ENCODE results near the gene SETDB2. TPM values are rescaled to one million over a fixed set of nuclear protein-coding genes. Genes with fewer than 3 reads are reported as not detected.

SETDB2 gene
- total RNA-seq, 1 experiment from 2014 or later: 5.2 TPM

GRCh38 chr13:49421391-49421790 lies 22.7 kb upstream of the SETDB2 start:
- H3K4me3 ChIP-seq (replicated peaks in 1 of 2; ENCODE audit: low read depth in 1 of 2, low read length in 2 of 2): no peak overlapping the region
- H3K9me2 ChIP-seq (ENCODE audit: insufficient read depth): no peaks in the 10 kb centered on the region
- no TSS peak for BruUV-seq (replicated peaks)
- no peaks in the 10 kb centered on the region for H3K79me2 ChIP-seq (ENCODE audit: insufficient read depth, low read length)
- H3K36me3 ChIP-seq (ENCODE audit: control insufficient read depth in 1 of 2, insufficient read depth in 2 of 2, low read length in 2 of 2): no peaks in the 10 kb centered on the region
- ChIA-PET RAD21 (ENCODE audit: low non-redundant PET in 1 of 2, low total read pairs in 2 of 2, uncharacterized antibody in 2 of 2, unreplicated experiment in 2 of 2) (no interaction called here), CTCF (interaction anchor here (1.1 kb wide), 1 partner anchor 185 kb away, joined by 3 read pairs; no protein-coding TSS in a partner anchor), POLR2A (no interaction called here)
- intact Hi-C loops (cut with micrococcal nuclease): loop anchor here (2.0 kb wide), 1 partner anchor 185 kb away; no protein-coding TSS in a partner anchor
- peak; percentile 93 for ATAC-seq
- H3K27me3 ChIP-seq (ENCODE audit: insufficient read depth, low read length): no peaks in the 10 kb centered on the region
- H3K27ac ChIP-seq (ENCODE audit: low read depth, low read length): no peak overlapping the region
- H3K9me3 ChIP-seq (ENCODE audit: control insufficient read depth in 1 of 2, insufficient read depth in 1 of 2, low read depth in 1 of 2, low read length in 2 of 2): no peaks in the 10 kb centered on the region
- no peak overlapping the region for H3K9ac ChIP-seq (ENCODE audit: low read length)
- no peaks in the 10 kb centered on the region for H4K20me1 ChIP-seq (ENCODE audit: insufficient read depth)
- no peak overlapping the region for H2AFZ ChIP-seq (ENCODE audit: low read depth, low read length, poor library complexity, severe bottlenecking)
- peak; percentile 10 for DNase-seq (ENCODE audit: low read depth, low spot score)
- TF ChIP-seq TCF7L2 (IDR thresholded peaks at IDR 0.05; ENCODE audit: borderline replicate concordance, extremely low read depth, insufficient read depth, insufficient read length): no peak
- TF ChIP-seq CBX3 (IDR thresholded peaks at IDR 0.05; ENCODE audit: low read depth): no peak
- TF ChIP-seq RAD21 (IDR thresholded peaks at IDR 0.05; ENCODE audit: low read depth): peak; percentile 40; the same call in 1 of the 2 replicates
- TF ChIP-seq, protein P1, sequence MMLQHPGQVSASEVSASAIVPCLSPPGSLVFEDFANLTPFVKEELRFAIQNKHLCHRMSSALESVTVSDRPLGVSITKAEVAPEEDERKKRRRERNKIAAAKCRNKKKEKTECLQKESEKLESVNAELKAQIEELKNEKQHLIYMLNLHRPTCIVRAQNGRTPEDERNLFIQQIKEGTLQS (IDR thresholded peaks at IDR 0.05): no peak
- no peak for TF ChIP-seq EGR1 (IDR thresholded peaks at IDR 0.05; ENCODE audit: low read depth)
- no peak for TF ChIP-seq CEBPB (IDR thresholded peaks at IDR 0.05; ENCODE audit: low read depth)
- no peak for TF ChIP-seq POLR2AphosphoS5 (IDR thresholded peaks at IDR 0.05; ENCODE audit: low read depth, low read length)
- no peak for TF ChIP-seq FOSL1 (IDR thresholded peaks at IDR 0.05; ENCODE audit: low read depth)
- no peak for TF ChIP-seq ELF1 (IDR thresholded peaks at IDR 0.05; ENCODE audit: borderline replicate concordance, low read depth)
- TF ChIP-seq JUND (IDR thresholded peaks at IDR 0.05): no peak
- TF ChIP-seq POLR2A (IDR thresholded peaks at IDR 0.05; ENCODE audit: borderline replicate concordance, extremely low read depth, insufficient read depth, insufficient read length): no peak
- TF ChIP-seq ZNF274 (IDR thresholded peaks at IDR 0.05; ENCODE audit: low read depth, low read length): no peak
- TF ChIP-seq EZH2phosphoT487 (IDR thresholded peaks at IDR 0.05; ENCODE audit: borderline replicate concordance): no peak
- TF ChIP-seq, protein P2, sequence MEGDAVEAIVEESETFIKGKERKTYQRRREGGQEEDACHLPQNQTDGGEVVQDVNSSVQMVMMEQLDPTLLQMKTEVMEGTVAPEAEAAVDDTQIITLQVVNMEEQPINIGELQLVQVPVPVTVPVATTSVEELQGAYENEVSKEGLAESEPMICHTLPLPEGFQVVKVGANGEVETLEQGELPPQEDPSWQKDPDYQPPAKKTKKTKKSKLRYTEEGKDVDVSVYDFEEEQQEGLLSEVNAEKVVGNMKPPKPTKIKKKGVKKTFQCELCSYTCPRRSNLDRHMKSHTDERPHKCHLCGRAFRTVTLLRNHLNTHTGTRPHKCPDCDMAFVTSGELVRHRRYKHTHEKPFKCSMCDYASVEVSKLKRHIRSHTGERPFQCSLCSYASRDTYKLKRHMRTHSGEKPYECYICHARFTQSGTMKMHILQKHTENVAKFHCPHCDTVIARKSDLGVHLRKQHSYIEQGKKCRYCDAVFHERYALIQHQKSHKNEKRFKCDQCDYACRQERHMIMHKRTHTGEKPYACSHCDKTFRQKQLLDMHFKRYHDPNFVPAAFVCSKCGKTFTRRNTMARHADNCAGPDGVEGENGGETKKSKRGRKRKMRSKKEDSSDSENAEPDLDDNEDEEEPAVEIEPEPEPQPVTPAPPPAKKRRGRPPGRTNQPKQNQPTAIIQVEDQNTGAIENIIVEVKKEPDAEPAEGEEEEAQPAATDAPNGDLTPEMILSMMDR (IDR thresholded peaks at IDR 0.05 in 2 of 3, conservative IDR thresholded peaks at IDR 0.05 in 1 of 3; ENCODE audit: borderline replicate concordance in 1 of 3, insufficient read depth in 1 of 3, low read depth in 2 of 3, low read length in 2 of 3): peak in 2 of 3 experiments; percentile 39 to 40; a peak in 4 of 6 replicates
- no peak for TF ChIP-seq EZH2 (IDR thresholded peaks at IDR 0.05)
- no peak overlapping the region for H3K4me2 ChIP-seq (ENCODE audit: low read length)
- H3K4me1 ChIP-seq (ENCODE audit: control insufficient read depth in 1 of 2, insufficient read depth in 2 of 2, low read length in 2 of 2): peaks cover 0 to 4% of the 10 kb centered on the region in 2 experiments; a peak in 1 of 4 replicates
